Endothelial cell of umbilical vein (primary cell): ENCODE measurements around the gene COX4I1.

Experiments
- EZH2 ChIP-seq: IDR thresholded peaks from 2 replicates; pipeline ENCODE4 v1.6.1; 2012; ENCODE audit warnings: borderline replicate concordance, low read depth, mild to moderate bottlenecking, moderate library complexity, low read length, inconsistent platforms; ENCODE audit not compliant: severe bottlenecking
- FOS ChIP-seq: IDR thresholded peaks from 2 replicates; pipeline ENCODE4 v1.6.1; 2011; ENCODE audit warnings: mild to moderate bottlenecking, low read length, moderate library complexity, borderline replicate concordance; ENCODE audit not compliant: insufficient read depth
- POLR2A ChIP-seq: IDR thresholded peaks from 2 replicates; pipeline ENCODE4 v1.6.1; 2012; ENCODE audit warnings: low read depth, mild to moderate bottlenecking, control low read depth, low read length

DNA sequence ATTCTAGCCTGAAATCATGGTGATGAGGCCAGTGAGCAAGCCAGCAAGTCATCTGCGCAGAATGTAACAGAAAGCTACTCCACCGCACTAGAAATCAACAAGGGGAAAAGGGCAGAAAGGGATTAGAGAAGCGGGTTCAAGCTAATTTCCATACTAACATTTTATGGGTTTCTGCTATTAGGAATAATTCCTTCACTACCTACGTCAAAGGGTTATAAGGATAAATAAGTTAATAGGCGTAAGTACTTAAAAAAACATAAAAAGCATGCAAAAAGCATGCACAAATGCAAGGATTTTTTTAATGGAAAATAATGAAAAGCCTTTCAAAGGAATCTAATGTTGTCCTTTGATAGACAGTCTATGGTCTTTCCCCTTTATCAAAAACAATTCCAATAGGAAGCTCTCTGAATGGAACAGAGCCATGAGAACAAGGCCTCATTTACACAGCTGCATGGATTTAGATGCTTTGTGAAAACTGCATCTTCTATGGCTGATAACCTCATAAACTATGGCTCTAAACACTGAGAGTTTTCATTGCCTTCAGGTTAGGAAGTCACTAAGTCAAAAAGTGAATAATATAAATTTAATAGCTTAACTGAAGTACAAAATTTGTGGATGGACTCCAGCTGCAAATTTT, 5.7 kb upstream of the COX4I1 start:
- TF ChIP-seq FOS (no peak), POLR2A (no peak), EZH2 (no peak)
